GM18519 (cell line): Measurements from ENCODE around the gene MLC1.

Source experiments
- ATAC-seq: cut with Tn5 transposase; IDR thresholded peaks from one replicate; pipeline ENCODE4 v1.9.1; 2021; ENCODE audit warnings: mild to moderate bottlenecking, moderate library complexity; ENCODE audit not compliant: unreplicated experiment, low FRiP score

MLC1 gene

DNA sequence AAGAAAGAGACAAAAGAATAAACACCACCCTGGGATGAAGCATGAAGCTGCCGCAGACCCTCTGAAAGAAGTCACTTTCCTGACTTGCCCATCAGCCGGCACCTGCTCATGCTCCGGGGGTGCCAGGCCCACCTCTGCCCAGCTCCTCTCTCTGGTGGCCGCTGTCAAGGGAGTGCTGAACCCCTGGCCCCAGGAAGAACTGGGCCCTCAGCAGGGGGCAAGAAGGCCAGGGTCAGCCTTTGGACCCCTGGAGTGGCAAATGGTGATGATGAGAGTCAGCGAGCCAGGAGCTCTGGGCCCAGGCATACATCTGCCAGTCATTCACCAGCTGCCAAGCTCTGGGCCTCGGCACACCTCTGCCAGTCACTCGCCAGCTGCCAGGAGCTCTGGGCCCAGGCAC is 44.5 kb downstream of the MLC1 start:
- ATAC-seq, result no peak

DNA sequence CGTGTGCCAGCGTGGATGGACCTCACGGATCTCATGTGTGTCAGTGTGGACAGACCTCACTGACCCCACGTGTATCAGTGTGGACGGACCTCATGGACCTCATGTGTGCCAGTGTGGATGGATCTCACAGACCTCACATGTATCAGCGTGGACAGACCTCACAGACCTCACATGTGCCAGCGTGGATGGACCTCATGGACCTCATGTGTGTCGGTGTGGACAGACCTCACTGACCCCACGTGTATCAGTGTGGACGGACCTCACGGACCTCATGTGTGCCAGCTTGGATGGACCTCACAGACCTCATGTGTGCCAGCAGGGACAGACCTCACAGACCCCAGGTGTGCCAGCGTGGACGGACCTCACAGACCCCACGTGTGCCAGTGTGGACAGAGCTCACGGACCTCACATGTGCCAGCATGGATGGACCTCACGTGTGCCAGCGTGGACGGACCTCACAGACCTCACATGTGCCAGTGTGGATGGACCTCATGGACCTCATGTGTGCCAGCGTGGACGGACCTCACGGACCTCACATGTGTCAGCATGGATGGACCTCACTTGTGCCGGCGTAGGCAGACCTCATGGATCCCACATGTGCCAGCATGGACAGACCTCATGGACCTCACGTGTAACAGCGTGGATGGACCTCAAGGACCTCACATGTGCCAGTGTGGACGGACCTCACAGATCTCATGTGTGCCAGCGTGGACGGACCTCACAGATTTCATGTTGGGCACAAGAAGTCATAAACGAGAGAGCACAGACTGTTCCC is 45.4 kb downstream of the MLC1 start:
- ATAC-seq, result no peak

DNA sequence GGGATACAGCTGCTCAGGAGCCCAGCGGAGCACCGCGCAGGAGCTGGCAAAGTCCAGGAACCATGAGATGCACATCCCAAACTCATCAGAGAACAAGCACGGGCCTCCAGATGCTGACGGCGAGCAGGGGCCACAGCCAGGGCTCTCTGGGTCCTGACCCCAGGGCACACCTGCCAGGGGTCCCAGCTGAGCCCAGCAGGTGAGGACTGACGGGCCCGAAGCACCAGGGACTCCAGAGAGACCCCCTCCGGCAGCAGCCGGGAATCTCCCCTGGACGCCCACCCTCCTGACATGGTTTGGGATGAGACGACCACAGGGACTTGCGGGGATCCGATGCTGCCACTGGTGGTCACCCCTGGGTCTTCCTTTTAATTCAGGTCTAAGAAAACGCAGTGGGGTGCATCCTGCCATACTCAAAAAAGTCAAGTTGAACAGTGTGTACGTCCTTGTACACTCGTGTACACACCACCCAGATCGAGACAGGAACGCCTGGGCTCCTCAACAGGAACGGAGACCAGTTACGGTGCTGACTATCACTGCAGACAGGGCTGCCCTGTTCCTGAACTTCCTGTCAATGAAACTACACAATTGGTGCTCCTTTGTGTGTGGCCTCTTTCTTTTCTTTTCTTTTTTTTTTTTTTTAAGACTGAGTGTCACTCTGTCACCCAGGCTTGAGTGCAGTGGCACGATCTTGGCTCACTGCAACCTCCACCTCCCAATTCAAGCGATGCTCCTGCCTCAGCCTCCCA is 49.1 kb downstream of the MLC1 start:
- ATAC-seq, result no peak

DNA sequence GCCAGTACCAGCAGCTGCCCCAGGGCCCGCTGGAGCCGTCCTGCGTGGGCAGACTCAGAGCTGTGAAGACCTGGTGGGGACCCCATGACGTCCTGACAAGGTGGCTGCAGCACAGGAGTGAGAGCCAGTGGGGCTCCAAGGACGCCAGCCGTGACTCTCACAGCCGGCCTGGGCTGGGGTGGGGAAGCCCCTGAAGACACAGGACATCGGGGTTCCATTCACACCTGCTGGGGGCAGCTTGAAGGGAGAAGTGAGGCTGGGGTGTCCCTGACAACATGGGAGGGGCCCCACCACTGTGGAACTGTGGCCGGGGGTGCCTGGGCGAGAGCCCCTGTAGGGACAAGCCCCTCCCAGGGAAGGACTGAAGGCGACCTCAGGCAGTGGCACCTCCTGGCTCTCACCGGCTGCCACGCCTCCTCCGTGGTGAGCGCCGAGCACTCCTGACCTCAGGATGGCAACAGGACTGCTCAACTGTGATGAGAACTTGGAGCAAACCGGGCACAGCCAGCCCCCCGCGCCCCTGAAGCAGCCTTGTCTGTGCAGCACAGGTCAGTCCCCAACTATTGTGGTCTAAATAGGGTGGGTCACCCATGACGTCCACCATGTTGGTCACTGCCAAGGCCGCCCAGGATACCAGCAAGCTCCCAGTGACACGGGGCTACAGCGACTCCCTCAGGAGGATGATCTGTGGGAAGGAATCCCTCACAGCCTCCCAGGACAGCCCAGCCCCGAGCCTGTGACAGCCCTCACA is 49.9 kb downstream of the MLC1 start:
- no peak for ATAC-seq

DNA sequence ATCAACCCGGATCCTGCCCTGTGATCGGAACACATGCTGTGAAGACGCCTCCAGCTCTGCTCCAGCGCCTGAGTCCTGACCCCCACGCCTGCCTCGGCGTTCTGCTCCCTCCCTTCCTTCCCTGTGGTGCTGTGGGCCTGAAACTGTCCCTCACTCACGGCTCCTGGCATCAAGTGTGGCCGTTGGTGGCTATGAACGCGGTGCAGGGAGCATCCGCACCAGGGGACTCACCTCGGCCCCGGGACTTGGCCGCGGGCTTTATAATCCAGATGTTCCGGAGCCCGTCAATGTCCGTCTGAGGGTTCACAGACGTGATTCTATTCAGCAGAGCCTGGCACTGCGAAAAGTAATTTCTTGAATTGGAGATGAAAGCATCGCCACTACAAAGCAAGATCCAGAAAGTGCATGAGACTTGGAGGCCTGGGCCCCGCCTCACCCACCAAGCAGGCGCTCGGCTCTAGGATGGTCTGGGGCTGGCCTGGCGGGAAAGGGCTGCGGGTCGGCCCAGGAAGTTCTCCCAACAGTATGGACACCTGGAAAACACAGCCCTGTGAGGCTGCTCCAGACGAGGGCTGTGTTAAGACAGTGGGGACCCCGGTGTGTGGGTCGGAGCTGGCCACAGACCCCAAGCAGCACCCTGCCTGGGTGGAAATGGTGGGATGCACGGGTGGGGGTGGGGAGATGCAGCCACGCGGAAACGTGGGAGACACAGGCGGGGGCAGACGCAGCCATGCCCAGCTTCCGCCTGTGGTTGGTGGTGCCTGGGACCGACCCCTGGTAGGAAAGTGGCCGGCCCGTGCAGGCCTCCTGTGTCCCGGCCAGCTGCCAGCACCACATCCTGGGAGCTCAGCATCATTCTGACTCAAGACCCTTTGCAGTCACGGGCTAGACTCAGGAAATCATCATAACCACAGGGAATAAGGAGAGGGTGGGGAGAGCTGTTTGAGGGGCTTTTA is 50.8 kb downstream of the MLC1 start:
- no peak for ATAC-seq

DNA sequence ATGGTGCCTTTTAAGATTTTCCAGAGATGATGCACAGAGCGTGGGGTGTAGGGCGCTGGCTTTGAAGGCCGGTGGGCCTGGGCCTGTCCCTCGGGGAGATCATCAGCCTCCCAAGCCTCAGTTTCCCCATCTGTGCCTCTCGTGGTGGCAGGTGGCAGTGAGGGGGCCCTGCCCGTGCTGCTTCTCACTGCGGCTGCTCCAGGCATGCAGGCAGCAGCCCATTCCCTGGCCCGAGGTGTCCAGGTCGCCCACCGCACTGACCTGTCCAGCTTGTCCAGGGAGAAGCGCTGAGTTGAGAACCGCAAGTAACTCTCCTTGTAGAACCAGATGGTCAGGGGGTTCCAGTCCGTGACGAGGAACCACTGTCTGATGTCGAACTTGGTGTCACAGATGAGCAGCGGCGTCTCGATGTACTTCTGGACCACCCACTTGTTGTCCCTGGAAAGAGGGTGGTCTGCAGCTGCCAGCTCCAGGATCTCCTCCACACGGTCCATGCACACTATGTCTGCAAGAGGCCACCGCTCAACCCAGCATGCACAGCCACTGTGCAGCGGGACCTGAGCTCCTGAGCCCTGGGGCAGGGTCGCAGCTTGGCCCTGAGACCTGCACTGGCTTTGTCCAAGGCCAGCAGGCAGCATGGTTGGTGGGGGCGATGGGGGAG is 52.2 kb downstream of the MLC1 start:
- ATAC-seq, result no peak

DNA sequence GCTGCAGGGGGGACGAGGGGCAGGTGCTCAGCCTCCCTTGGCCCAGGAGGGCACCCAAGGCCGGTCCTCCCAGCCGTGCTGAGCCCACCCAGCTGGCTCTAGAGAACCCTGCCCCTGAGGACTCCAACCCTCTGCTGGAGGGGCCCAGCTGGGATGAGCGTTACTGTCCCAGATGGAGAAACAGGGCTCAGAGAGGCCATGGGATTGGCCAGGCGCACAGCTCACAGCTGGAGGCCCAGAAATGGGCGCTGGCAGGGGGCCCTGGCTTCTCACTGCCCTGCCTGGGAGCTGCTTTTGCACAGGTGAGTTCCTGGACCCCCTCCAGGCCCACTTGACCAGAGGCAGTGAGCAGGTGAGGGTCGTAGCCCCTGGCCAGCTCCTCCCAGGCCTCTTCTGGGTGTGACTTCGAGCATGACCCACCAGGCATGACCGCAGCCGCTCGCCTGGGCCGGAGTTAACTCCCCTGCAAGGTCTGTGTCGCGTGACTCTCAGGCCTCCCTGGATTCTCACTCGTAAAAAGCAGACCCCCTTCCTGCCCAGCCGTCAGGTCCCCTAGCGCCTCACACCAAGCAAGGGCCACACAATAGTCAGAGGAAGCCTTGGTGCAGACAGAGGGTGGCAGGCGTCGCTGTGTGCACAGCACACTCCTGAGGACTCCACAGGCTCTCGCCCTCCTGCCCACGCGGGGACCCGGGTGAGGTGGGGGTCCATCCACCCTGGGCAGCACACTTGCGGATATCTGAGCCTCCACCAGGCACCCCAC is 52.9 kb downstream of the MLC1 start:
- no peak for ATAC-seq

DNA sequence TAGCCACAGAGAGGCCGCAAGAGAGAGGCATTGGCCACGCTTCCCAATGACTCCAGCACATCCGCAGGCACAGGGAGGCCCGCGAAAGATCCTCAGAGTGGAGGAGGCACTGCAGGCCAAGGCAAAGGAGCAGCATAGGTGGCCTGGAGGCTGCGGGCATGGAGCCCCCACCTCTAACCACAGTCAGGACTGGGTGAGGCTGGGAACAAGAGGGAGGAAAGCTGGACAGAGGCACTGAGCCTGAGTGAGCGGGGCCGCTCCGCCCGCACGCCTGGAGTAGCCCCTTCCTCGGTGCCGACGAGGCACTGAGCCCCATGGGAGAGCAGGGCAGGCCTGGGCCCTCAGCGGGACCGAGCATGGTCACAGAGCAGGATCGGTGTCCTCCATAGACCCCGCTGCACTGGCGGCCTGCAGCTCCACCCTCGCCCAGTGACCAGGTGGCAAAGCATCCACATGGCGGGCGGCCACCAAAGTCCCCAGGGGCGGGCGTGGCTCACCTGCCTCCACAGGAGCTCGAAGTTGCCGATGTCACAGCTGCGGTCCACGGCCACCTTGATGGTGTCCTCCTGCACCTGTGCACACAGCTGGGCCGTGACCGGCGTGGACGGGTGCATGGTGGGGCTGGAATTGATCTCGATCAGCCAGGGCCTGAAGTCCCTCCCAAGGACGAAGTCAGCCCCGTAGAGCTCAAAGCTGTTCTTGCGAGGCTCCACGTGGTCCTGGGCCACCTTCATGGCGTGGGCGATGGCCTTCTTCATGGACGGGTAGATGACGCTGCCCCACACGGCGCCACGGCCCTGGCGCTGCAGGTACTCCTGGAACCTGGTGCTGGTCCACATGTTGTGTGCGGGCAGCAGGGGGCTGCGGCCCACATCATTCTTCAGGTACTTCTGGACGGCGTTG is 53.8 kb downstream of the MLC1 start:
- ATAC-seq, result no peak

DNA sequence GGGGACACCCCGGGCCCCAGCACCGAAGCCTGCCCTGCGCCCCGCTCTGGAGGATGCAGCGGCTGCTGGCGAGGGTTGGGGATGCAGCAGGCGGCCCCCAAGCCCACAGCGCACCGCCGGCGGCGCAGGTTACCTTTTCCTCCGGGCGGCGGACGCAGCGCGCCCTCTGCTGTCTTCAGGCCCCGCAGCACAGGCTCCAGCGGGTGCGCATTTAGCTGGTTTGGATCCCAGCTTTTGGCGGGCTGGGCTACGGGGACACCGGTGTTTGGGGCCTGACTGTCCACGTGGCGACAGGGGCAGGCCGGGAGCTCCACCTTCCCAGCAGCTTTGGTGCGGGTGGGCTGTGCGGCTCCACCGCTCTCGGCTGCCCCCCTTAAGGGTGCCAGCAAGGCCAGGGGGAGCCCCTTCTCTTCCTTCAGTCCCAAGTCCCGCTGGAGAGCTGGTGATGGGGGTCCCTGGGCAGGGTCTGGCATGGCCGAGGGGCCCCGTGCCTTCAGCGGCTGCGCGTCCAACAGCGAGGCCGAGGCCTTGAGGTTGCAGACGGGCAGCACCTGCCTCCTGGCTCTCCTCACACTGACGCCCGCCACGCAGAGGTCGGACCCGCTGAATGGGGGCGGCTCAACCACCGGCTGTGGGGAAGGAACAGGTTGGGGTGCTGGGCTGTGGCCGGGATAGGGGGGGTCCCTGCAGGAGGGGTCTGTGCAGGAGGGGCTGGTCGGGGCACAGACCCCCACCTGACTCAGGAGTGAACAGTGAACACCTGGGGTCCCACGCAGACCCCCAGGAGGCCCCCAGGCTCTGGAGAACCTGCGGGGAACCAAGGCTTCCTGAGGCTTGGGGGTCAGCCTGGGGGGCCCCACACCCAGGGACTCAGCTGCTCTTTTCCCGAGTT is 54.7 kb downstream of the MLC1 start:
- ATAC-seq, result no peak

DNA sequence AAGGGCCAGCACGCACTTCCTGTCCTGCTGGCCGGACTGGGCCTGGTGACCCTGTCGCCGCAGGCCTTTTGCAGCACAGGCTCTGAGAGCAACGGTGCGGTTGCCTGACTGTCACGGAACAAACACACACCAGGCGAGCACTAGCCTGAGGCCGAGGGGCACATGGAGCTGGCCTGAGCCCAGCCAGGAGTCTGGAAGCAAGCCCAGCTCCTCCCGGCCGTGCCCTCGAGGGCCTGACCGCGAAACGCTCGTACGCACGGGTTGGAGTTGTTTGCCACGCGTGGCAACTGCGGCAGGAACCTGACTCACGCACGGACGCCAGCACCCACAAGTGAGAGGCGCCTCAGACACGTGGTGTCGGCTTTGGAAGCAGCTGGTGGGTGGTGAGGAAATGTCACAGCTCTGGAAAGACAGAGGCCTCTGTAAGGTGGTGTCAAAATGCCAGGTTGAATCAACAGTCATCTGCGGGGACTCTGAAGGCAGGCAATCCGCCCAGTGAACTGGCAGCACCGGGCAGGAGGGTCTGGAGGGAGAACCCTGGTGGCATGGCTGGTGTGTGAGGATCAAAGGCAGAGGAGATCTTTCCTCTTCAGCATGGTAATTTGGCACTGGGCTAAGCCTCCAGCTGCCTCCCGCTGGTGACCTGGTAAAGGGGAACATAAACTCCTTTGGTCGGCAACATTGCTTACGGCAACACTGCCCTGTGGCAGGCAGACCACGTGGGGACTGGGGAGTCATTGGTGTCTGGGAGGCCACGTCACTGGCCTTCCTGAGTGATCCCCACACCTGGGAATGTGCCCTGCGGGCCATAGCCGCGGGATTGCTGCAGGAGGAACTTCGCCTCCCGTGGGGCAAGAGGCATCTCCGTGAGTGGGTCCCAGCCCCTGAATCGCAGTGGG is 57.3 kb downstream of the MLC1 start:
- no peak for ATAC-seq

DNA sequence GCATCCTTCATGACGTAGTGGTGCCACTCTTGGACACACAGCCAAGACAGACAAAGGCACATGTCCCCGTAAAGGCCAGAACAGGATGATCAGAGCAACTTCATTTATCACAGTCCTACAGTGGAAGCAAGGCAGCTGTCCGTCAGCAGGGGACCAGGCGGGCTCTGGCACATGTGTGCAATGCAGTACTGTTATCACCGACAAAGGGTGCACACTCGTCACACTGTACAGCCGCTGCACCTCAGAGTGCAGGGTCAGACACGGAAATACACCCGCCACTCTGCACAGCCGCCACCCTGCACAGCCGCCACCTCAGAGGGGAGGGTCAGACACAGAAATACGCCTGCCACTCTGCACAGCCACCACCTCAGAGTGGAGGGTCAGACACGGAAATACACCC is 59.2 kb downstream of the MLC1 start:
- ATAC-seq, result no peak

DNA sequence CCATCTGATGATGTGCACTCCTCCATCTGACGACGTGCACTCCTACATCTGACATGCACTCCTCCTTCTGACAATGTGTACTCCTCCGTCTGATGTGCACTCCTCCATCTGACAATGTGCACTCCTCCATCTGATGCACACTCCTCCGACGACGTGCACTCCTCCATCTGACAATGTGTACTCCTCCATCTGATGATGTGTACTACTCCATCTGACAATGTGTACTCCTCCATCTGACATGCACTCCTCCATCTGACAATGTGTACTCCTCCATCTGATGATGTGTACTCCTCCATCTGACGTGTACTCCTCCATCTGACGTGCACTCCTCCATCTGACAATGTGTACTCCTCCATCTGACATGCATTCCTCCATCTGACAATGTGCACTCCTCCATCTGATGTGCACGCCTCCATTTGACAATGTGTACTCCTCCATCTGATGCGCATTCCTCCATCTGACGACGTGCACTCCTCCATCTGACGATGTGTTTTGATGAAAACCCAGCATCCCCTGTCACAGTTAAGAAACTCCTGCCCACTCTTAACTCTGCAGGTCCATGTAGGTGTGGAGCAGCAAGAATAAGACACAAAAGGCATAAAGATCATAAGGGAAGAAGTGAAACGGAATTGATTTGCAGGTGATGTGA is 62.9 kb downstream of the MLC1 start:
- no peak for ATAC-seq

DNA sequence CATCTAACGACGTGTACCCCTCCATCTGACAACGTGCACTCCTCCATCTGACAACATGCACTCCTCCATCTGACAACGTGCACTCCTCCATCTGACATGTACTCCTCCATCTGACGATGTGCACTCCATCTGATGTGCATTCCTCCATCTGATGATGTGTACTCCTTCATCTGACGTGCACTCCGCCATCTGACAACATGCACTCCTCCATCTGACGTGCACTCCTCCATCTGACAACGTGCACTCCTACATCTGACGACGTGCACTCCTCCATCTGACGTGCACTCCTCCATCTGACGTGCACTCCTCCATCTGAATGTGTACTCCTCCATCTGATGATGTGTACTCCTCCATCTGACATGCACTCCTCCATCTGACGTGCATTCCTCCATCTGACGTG is 64.6 kb downstream of the MLC1 start:
- ATAC-seq, result no peak

DNA sequence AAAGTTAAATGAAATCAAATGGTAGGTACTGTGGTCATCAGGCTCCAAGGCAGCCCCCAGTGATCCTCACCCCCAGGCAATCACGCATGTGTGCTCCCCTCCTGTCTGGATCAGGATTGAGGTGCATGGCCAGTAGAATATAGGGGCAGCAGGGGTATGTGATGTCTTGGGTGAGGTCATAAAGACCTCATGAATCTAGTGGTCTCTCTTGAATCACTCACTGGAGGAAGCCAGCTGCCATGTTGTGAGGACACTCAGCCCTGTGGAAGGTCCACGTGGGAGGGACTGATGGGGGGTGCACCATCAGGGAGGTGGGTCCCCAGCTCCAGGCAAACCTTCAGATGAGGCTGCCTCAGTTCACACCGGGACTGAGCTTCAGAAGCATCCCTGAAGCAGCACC is 65.9 kb downstream of the MLC1 start:
- ATAC-seq, result no peak

DNA sequence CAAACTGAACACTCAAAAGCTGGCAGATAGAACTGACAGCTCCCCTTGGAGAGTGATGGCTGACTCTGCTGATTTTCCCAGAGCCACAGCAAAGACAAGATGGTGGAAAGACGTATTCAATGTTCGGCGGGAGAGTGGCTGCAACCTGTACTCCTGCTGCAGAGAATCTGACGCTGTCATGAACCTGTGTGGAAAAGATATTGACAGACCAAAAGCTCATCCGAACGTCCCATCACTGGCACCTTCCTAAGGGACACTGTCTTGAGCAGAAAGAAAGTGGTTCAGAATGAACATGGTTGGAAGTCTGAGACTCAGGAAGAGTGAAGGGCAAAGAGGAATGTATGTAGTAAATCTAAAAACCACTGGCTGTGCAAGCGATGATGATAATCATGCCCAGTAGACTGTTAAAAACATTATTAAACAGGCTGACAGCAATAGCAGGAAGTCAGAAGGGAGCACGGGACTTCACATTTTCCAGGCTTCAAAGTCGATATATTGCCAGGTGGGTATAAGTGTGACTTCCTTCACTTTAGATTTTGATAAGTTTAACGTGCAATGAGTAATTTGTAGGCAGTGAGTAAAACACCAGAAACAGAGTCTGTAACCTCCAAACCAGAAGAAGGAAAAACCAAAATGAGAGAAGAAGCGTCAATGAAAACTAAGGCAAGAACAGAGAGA is 66.5 kb downstream of the MLC1 start:
- ATAC-seq, result no peak
